ENCODE results near the gene PKNOX1.
"Not testable (repeated sequence)": the region's sequence is repeated elsewhere in the genome, so short reads cannot be mapped to it uniquely, and the experiment has no call there.

- TF ChIP-seq EP300, CTCF (IDR thresholded peaks at IDR 0.05): not testable (repeated sequence)
Observed at GRCh38 chr21:43053112-43053511, 78.8 kb downstream of the PKNOX1 start.
